ENCODE measurements around the gene CAMK2D. TPM values are rescaled to one million over a fixed set of nuclear protein-coding genes. Genes with fewer than 3 reads are reported as not detected.

Gene CAMK2D
- total RNA-seq, 4 donors from 2014 or later: 62.0 to 122 (median 85.1) TPM

GRCh38 chr4:113763029-113763285 is 1.4 kb upstream of the CAMK2D start:
- no peak for TF ChIP-seq CTCF (IDR thresholded peaks at IDR 0.05; ENCODE audit: low read depth)

- TF ChIP-seq CTCF (IDR thresholded peaks at IDR 0.05; ENCODE audit: low read depth): no peak
These were observed 869 bp upstream of the CAMK2D start for GRCh38 chr4:113762186-113763028.

- TF ChIP-seq CTCF (IDR thresholded peaks at IDR 0.05; ENCODE audit: low read depth): no peak
These were observed 531 bp downstream of the CAMK2D start for GRCh38 chr4:113760795-113761619.

- TF ChIP-seq CTCF (IDR thresholded peaks at IDR 0.05; ENCODE audit: low read depth): no peak
These were observed 1.3 kb downstream of the CAMK2D start for GRCh38 chr4:113760094-113760794.

GRCh38 chr4:113759696-113760093 is 1.8 kb downstream of the CAMK2D start:
- TF ChIP-seq CTCF (IDR thresholded peaks at IDR 0.05; ENCODE audit: low read depth): no peak

GRCh38 chr4:113758372-113758771 is 3.2 kb downstream of the CAMK2D start:
- TF ChIP-seq CTCF (IDR thresholded peaks at IDR 0.05; ENCODE audit: low read depth): no peak

- no peak for TF ChIP-seq CTCF (IDR thresholded peaks at IDR 0.05; ENCODE audit: low read depth)
These were observed 4.1 kb downstream of the CAMK2D start for GRCh38 chr4:113757486-113757885.
